ENCODE data around the gene SUSD6. TPM values are rescaled to one million over a fixed set of nuclear protein-coding genes. Genes with fewer than 3 reads are reported as not detected.

The SUSD6 gene
- polyA plus RNA-seq, 1 of the 3 experiments (the other 2 are of a cell fraction): 8.5 TPM

DNA sequence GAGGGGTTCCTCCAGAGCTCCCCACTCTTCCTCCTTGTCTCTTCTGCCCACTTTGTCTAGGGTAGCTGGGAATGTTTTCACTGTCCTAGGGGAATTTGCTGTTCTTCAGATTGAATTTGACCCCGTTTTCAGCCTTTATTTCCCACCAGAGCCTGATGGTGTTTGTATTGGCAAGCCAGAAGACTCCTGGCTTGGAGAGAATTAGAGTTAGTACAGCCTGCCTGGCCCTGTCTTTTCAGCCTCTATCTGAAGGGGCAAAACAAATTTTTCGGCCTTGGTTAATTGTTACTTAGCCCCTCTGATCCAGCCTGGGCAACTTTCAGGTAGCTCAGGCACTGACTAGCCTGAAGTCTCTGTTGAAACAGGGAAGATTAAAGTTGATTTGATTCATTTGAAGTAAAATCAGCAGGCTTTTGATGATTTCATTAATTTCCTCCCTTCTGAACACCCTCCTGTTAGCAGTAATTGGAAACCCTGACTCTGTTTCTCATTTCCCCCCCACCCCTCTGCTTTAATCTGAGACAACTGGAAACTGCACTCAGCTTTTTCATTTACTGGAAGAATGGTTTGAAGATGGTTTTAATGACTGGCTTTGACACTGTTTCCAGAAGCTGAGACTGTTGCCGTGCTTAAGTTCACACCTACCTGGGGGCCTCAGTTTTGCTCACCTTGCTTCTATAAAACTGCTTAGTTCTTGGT is 63.3 kb downstream of the SUSD6 start:
- no peaks in the 10 kb centered on the region for H3K36me3 ChIP-seq (replicated peaks in 1 of 2; ENCODE audit: control insufficient read depth in 1 of 2, insufficient read depth in 2 of 2, low read length in 1 of 2)
- no peak overlapping the region for H3K27ac ChIP-seq (ENCODE audit: low read depth in 2 of 2, low read length in 1 of 2)
- H3K27me3 ChIP-seq (ENCODE audit: insufficient read depth): no peaks in the 10 kb centered on the region
- H2AFZ ChIP-seq (ENCODE audit: low read depth): no peak overlapping the region
- no peaks in the 10 kb centered on the region for H3F3A ChIP-seq (replicated peaks; ENCODE audit: insufficient read depth)
- H3K9me2 ChIP-seq: no peaks in the 10 kb centered on the region
- TF ChIP-seq RXRA (IDR thresholded peaks at IDR 0.05; ENCODE audit: borderline replicate concordance, low read depth): no peak
- no peak for TF ChIP-seq NRF1 (IDR thresholded peaks at IDR 0.05; ENCODE audit: low read depth, low read length)
- no peak for TF ChIP-seq POLR2AphosphoS5 (IDR thresholded peaks at IDR 0.05; ENCODE audit: low read depth, low read length)
- TF ChIP-seq TCF12 (IDR thresholded peaks at IDR 0.05): no peak
- no peak for TF ChIP-seq NFIC (IDR thresholded peaks at IDR 0.05; ENCODE audit: borderline replicate concordance)
- TF ChIP-seq, protein P1, sequence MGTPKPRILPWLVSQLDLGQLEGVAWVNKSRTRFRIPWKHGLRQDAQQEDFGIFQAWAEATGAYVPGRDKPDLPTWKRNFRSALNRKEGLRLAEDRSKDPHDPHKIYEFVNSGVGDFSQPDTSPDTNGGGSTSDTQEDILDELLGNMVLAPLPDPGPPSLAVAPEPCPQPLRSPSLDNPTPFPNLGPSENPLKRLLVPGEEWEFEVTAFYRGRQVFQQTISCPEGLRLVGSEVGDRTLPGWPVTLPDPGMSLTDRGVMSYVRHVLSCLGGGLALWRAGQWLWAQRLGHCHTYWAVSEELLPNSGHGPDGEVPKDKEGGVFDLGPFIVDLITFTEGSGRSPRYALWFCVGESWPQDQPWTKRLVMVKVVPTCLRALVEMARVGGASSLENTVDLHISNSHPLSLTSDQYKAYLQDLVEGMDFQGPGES (IDR thresholded peaks at IDR 0.05; ENCODE audit: low read depth, low read length): no peak
- TF ChIP-seq RAD21 (IDR thresholded peaks at IDR 0.05; ENCODE audit: low read length): no peak
- TF ChIP-seq PBX3 (IDR thresholded peaks at IDR 0.05): no peak
- TF ChIP-seq, protein P2, sequence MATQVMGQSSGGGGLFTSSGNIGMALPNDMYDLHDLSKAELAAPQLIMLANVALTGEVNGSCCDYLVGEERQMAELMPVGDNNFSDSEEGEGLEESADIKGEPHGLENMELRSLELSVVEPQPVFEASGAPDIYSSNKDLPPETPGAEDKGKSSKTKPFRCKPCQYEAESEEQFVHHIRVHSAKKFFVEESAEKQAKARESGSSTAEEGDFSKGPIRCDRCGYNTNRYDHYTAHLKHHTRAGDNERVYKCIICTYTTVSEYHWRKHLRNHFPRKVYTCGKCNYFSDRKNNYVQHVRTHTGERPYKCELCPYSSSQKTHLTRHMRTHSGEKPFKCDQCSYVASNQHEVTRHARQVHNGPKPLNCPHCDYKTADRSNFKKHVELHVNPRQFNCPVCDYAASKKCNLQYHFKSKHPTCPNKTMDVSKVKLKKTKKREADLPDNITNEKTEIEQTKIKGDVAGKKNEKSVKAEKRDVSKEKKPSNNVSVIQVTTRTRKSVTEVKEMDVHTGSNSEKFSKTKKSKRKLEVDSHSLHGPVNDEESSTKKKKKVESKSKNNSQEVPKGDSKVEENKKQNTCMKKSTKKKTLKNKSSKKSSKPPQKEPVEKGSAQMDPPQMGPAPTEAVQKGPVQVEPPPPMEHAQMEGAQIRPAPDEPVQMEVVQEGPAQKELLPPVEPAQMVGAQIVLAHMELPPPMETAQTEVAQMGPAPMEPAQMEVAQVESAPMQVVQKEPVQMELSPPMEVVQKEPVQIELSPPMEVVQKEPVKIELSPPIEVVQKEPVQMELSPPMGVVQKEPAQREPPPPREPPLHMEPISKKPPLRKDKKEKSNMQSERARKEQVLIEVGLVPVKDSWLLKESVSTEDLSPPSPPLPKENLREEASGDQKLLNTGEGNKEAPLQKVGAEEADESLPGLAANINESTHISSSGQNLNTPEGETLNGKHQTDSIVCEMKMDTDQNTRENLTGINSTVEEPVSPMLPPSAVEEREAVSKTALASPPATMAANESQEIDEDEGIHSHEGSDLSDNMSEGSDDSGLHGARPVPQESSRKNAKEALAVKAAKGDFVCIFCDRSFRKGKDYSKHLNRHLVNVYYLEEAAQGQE (IDR thresholded peaks at IDR 0.05; ENCODE audit: low read depth, low read length): no peak
- TF ChIP-seq RFX5 (IDR thresholded peaks at IDR 0.05; ENCODE audit: low read length): no peak
- no peak for TF ChIP-seq YY1 (IDR thresholded peaks at IDR 0.05; ENCODE audit: low read depth)
- TF ChIP-seq USF1 (IDR thresholded peaks at IDR 0.05; ENCODE audit: borderline replicate concordance, low read depth): no peak
- TF ChIP-seq, protein P3, sequence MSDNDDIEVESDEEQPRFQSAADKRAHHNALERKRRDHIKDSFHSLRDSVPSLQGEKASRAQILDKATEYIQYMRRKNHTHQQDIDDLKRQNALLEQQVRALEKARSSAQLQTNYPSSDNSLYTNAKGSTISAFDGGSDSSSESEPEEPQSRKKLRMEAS (IDR thresholded peaks at IDR 0.05; ENCODE audit: low read depth): no peak
- TF ChIP-seq MEF2A (IDR thresholded peaks at IDR 0.05; ENCODE audit: borderline replicate concordance, low read depth): no peak
- TF ChIP-seq CHD2 (IDR thresholded peaks at IDR 0.05; ENCODE audit: low read length, partially characterized antibody): no peak
- TF ChIP-seq USF2 (IDR thresholded peaks at IDR 0.05; ENCODE audit: borderline replicate concordance, low read depth, low read length): no peak
- no peak for TF ChIP-seq FOSL2 (IDR thresholded peaks at IDR 0.05; ENCODE audit: borderline replicate concordance, low read depth)
- H3K9ac ChIP-seq: no peak overlapping the region
- no peak overlapping the region for H3K4me2 ChIP-seq
- WGBS (ENCODE audit: low lambda C conversion rate): 98% methylated on average over 3 of the region's 3 CpGs
- ChIA-PET CTCF (interaction anchor here (0.9 to 1.4 kb wide), 4 partner anchors 9 to 100 kb away, joined by 4 to 7 read pairs (median 4); partner anchors contain the start of gene CCDC177), POLR2A (no interaction called here)
- no peak overlapping the region for H3K4me3 ChIP-seq (ENCODE audit: low read depth in 2 of 2, low read length in 1 of 2)
- no peaks in the 10 kb centered on the region for H3K9me3 ChIP-seq
- no peaks in the 10 kb centered on the region for H3K79me2 ChIP-seq (ENCODE audit: insufficient read depth)
- H4K20me1 ChIP-seq (ENCODE audit: insufficient read depth): no peaks in the 10 kb centered on the region
- no peak for DNase-seq
- H3K4me1 ChIP-seq (ENCODE audit: control insufficient read depth in 1 of 2, insufficient read depth in 2 of 2, low read depth in 1 of 2, low read length in 1 of 2): peaks cover 0 to 9% of the 10 kb centered on the region in 2 experiments; a peak in 1 of 4 replicates
